Thyroid gland (tissue), 4 donors: ENCODE measurements around the gene ZGRF1. TPM values are rescaled to one million over a fixed set of nuclear protein-coding genes. Genes with fewer than 3 reads are reported as not detected.
A peak's percentile ranks its signal among the peaks of the same experiment; 100 is the strongest.
"Not testable (repeated sequence)": the region's sequence is repeated elsewhere in the genome, so short reads cannot be mapped to it uniquely, and the experiment has no call there.

Experiments
- DNase-seq, 2 donors: peaks; one replicate each; pipeline ENCODE4 v3.0.0-alpha.2; 2019
- H3K27ac ChIP-seq, 3 donors: fragments of 200-600 bp; sonication (generic); 1 replicate in 2 of 3; 2 replicates in 1 of 3; pipeline ENCODE4 v1.5.1; 2016 to 2019; ENCODE audit warnings: mild to moderate bottlenecking in 1 of 3, moderate library complexity in 1 of 3
- H3K27me3 ChIP-seq: fragments of 200-600 bp; sonication (generic); one replicate; pipeline ENCODE4 v1.5.1; 2019
- H3K36me3 ChIP-seq, 2 donors: fragments of 200-600 bp; sonication (generic); one replicate each; pipeline ENCODE4 v1.5.1; 2016 to 2019
- H3K4me1 ChIP-seq, 2 donors: fragments of 200-600 bp; sonication (generic); one replicate each; pipeline ENCODE4 v1.5.1; 2017 to 2019
- H3K4me3 ChIP-seq, 3 donors: fragments of 200-600 bp; sonication (generic); replicated peaks in 1 of 3; 1 replicate in 2 of 3; 2 replicates in 1 of 3; pipeline ENCODE4 v1.5.1; 2016; ENCODE audit warnings: mild to moderate bottlenecking in 1 of 3
- H3K9me3 ChIP-seq: fragments of 200-600 bp; sonication (generic); one replicate; pipeline ENCODE4 v1.5.1; 2017
- POLR2A ChIP-seq, 2 donors: fragments of 450-650 bp; IDR thresholded peaks; one replicate each; pipeline ENCODE4 v1.6.1; 2017; ENCODE audit warnings: antibody characterized with exemption in 2 of 2, mild to moderate bottlenecking in 2 of 2, moderate library complexity in 1 of 2
- WGBS, 2 donors: methylation state at CpG; one replicate each; pipeline ENCODE4 v1.1.5; 2017; 5-methylcytosine and 5-hydroxymethylcytosine counted together
- intact Hi-C: fragments of 100-400 bp; cut with DNase I; formaldehyde crosslinking; loops from one replicate; pipeline ENCODE4 v1.15.1; 2023
- total RNA-seq, 4 donors: library from RNA; depleted of rRNA; stranded (reverse); fragments of >200 nt; gene quantifications; one replicate each; pipeline ENCODE4 v1.2.3, GENCODE V29; 2016
- TF ChIP-seq, protein P1 (sequence below), 6 experiments: fragments of 200-600 bp in 3 of 6; fragments of 450-650 bp in 3 of 6; sonication (generic) in 3 of 6; IDR thresholded peaks; one replicate each; pipeline ENCODE4 v1.5.1; 2016 to 2019; ENCODE audit warnings: antibody characterized with exemption in 6 of 6, mild to moderate bottlenecking in 2 of 6, inconsistent platforms in 1 of 6, moderate library complexity in 1 of 6

ZGRF1 gene
- total RNA-seq, 4 donors from 2014 or later: 5.2 to 9.0 (median 6.5) TPM

DNA sequence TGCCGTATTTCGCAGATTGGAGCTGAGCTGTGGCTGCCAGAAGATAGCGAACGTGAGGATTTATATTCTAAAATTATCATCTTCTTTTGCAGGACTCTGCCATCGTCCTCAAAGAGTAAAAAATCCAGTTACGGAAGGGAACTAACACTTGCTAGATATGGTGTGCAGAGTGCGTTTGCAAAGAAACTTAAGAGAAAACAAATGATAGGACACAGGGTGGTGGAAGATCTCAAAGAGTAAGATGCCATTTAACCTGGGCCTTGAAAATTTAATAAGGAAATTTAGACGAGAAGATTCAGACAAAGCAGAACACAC, 800 bp upstream of the ZGRF1 start:
- peaks cover 0 to 7% of the 10 kb centered on the region in 2 donors for H3K4me1 ChIP-seq
- no peaks in the 10 kb centered on the region for H3K9me3 ChIP-seq
- WGBS, 2 donors: 0 to 1% methylated on average over 8 of the region's 8 CpGs
- peak overlapping the region; percentile 81 to 99 (median 90) for H3K27ac ChIP-seq
- intact Hi-C loops: loop anchor here (10.0 kb wide), 1 partner anchor 287 kb away; no protein-coding TSS in a partner anchor
- H3K4me3 ChIP-seq: peak overlapping the region in 2 of 3 donors; percentile 27 to 41
- no peak for DNase-seq
- H3K27me3 ChIP-seq: no peaks in the 10 kb centered on the region
- TF ChIP-seq, protein P1, sequence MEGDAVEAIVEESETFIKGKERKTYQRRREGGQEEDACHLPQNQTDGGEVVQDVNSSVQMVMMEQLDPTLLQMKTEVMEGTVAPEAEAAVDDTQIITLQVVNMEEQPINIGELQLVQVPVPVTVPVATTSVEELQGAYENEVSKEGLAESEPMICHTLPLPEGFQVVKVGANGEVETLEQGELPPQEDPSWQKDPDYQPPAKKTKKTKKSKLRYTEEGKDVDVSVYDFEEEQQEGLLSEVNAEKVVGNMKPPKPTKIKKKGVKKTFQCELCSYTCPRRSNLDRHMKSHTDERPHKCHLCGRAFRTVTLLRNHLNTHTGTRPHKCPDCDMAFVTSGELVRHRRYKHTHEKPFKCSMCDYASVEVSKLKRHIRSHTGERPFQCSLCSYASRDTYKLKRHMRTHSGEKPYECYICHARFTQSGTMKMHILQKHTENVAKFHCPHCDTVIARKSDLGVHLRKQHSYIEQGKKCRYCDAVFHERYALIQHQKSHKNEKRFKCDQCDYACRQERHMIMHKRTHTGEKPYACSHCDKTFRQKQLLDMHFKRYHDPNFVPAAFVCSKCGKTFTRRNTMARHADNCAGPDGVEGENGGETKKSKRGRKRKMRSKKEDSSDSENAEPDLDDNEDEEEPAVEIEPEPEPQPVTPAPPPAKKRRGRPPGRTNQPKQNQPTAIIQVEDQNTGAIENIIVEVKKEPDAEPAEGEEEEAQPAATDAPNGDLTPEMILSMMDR (IDR thresholded peaks at IDR 0.05): no peak
- no peak for TF ChIP-seq POLR2A (IDR thresholded peaks at IDR 0.05)
- H3K36me3 ChIP-seq: no peaks in the 10 kb centered on the region

DNA sequence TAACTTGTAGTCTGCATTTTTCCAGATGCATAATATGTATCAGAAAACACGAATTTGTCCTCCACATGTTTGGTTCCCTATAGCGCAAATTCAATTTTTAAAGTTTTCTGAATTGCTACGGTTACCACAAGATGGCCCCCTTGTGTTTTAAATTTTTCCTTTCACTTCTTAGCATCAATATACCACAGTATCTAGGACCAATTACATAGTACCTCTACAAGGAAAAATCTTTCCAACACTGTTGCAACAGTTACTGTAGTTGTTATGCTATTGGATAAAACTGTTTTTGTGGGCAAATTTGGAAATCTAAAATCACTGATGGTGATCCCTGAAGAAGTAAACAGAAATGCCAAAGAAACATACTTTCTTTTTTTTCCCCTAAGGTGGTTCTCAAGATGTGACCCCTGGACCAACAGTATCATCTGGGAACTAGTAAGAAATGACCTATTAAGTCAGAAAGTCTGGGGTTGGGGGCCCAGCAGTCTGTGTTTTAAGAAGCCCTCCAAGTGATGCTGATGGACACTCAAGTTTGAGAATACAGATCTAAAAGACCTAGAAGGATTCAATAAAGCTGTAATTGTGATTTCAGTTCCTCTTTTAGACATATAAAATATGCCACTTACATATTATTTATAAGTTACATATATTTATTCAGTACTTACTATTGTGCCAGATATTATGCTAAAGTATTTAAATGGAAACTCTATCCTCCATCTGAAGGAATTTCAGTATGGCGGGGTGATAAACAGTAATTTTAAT, 3.1 kb downstream of the ZGRF1 start:
- intact Hi-C loops: loop anchor here (10.0 kb wide), 1 partner anchor 291 kb away; no protein-coding TSS in a partner anchor
- no peak for TF ChIP-seq POLR2A (IDR thresholded peaks at IDR 0.05)
- TF ChIP-seq, protein P1 (IDR thresholded peaks at IDR 0.05): peak in 3 of 6 experiments; percentile 26 to 35 (median 31)
- no peaks in the 10 kb centered on the region for H3K27me3 ChIP-seq

DNA sequence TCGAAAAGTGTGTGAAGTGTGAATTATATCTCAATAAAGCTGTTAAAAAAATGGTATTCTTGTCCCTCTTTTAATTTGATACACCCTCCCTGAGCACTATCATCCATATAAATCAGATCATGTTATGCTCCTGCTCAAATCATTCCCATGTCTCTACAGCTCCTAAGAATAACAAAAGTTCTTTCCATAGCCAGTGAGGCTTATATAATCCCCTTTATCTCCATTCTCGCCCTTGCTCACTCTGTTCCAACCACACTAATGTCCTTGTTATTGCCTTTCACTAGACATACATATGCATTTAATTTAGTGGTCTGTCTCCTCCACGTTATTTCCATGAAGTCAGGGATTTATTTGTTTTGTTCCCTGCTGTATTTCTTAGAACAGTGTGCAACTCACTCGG, 10.5 kb downstream of the ZGRF1 start:
- intact Hi-C loops: no loop called here
- Histone ChIP-seq H3K27ac (no peak overlapping the region), H3K4me3 (no peak overlapping the region), H3K4me1 (no peaks in the 10 kb centered on the region), H3K9me3 (no peaks in the 10 kb centered on the region), H3K36me3 (no peaks in the 10 kb centered on the region), H3K27me3 (no peaks in the 10 kb centered on the region)
- DNase-seq: no peak
- TF ChIP-seq, protein P1 (IDR thresholded peaks at IDR 0.05): no peak
- no peak for TF ChIP-seq POLR2A (IDR thresholded peaks at IDR 0.05)
- WGBS, 2 donors: 92 to 93% methylated on average over 4 of the region's 4 CpGs

More for the DNA sequence above, 3.1 kb downstream of the ZGRF1 start:
- no peak overlapping the region for H3K4me3 ChIP-seq
- no peak overlapping the region for H3K27ac ChIP-seq
- no peaks in the 10 kb centered on the region for H3K36me3 ChIP-seq
- no peaks in the 10 kb centered on the region for H3K9me3 ChIP-seq
- H3K4me1 ChIP-seq: peaks cover 0 to 7% of the 10 kb centered on the region in 2 donors
- 35 to 39% methylated on average over 4 of the region's 4 CpGs for WGBS, 2 donors
- no peak for DNase-seq

DNA sequence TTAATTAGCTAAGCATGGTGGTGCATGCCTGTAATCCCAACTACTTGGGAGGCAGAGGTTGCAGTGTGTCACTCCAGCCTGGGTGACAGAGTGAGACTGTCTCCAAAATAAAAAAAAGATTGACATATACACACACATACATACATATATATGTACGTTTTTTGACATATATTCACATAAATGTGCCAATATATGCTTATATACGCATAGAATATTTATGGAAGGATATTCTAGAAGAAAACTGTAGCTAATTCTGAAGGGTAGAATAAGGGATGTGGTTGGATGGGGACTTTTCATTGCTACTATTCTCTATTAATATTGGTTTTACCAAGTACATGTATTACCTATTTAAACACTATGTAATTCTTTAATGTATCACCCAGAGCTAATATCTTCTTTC, 19.7 kb downstream of the ZGRF1 start:
- TF ChIP-seq POLR2A (IDR thresholded peaks at IDR 0.05): no peak
- TF ChIP-seq, protein P1 (IDR thresholded peaks at IDR 0.05): no peak
- H3K4me1 ChIP-seq: no peaks in the 10 kb centered on the region
- no peak for DNase-seq
- intact Hi-C loops: no loop called here
- no peaks in the 10 kb centered on the region for H3K27me3 ChIP-seq
- H3K9me3 ChIP-seq: no peaks in the 10 kb centered on the region
- peaks cover 6% of the 10 kb centered on the region in 2 donors for H3K36me3 ChIP-seq
- 95 to 97% methylated on average over 2 of the region's 2 CpGs for WGBS, 2 donors
- no peak overlapping the region for H3K27ac ChIP-seq
- H3K4me3 ChIP-seq: no peak overlapping the region

DNA sequence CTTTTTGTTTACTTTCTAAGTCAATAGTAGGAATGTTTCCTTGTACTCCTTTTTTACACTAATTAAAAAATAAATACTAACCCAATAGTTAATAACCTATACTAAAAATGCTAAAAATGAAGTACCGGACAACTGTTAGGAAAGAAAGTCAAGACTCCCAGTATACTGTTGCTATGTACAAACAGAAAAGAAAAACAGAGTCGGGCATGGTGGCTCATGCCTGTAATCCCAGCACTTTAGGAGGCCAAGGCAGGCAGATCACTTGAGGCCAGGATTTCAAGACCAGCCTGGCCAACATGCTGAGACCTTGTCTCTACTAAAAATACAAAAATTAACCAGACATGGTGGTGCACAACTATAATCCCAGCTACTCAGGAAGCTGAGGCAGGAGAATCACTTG, 23.9 kb downstream of the ZGRF1 start:
- H3K27me3 ChIP-seq, DNase-seq, H3K36me3 ChIP-seq, H3K27ac ChIP-seq, intact Hi-C loops, H3K4me3 ChIP-seq, H3K4me1 ChIP-seq, H3K9me3 ChIP-seq: not testable (repeated sequence)
- WGBS, 2 donors: 72 to 76% methylated on average over 2 of the region's 2 CpGs
